HG02970 (cell line): ENCODE results near the gene GOLT1A.

ENCODE experiments used
- ATAC-seq: cut with Tn5 transposase; IDR thresholded peaks from one replicate; pipeline ENCODE4 v1.9.1; 2021; ENCODE audit warnings: mild to moderate bottlenecking, moderate library complexity, moderate number of reproducible peaks; ENCODE audit not compliant: unreplicated experiment, low FRiP score

GOLT1A gene

GRCh38 chr1:204213668-204214662, at the start of gene GOLT1A:
TSS of gene GOLT1A (minus strand) at chr1:204213988. CDS start at chr1:204213906, 82 bp downstream.
- peak; percentile 74 for ATAC-seq

- no peak for ATAC-seq
These were observed 49.6 kb upstream of the GOLT1A start for GRCh38 chr1:204263254-204263910.

GRCh38 chr1:204262506-204263253, 48.9 kb upstream of the GOLT1A start:
- no peak for ATAC-seq

- ATAC-seq: no peak
These were observed 48.1 kb upstream of the GOLT1A start for GRCh38 chr1:204261746-204262505.

- no peak for ATAC-seq
These were observed 47.5 kb upstream of the GOLT1A start for GRCh38 chr1:204261266-204261665.

- no peak for ATAC-seq
These were observed 46.9 kb upstream of the GOLT1A start for GRCh38 chr1:204260601-204261197.

GRCh38 chr1:204259782-204260181, 46.0 kb upstream of the GOLT1A start:
- ATAC-seq: no peak

GRCh38 chr1:204259196-204259595, 45.4 kb upstream of the GOLT1A start:
- no peak for ATAC-seq

GRCh38 chr1:204258213-204259115, 44.7 kb upstream of the GOLT1A start:
- ATAC-seq: no peak

GRCh38 chr1:204257446-204257845, 43.7 kb upstream of the GOLT1A start:
- ATAC-seq: no peak

GRCh38 chr1:204256531-204256930, 42.7 kb upstream of the GOLT1A start:
- ATAC-seq: no peak

GRCh38 chr1:204255966-204256365, 42.2 kb upstream of the GOLT1A start:
- no peak for ATAC-seq

- ATAC-seq: no peak
These were observed 41.4 kb upstream of the GOLT1A start for GRCh38 chr1:204255225-204255624.

GRCh38 chr1:204254031-204254661, 40.4 kb upstream of the GOLT1A start:
- no peak for ATAC-seq

- no peak for ATAC-seq
These were observed 38.3 kb upstream of the GOLT1A start for GRCh38 chr1:204251926-204252689.

- no peak for ATAC-seq
These were observed 37.5 kb upstream of the GOLT1A start for GRCh38 chr1:204251286-204251685.

GRCh38 chr1:204250428-204251030, 36.7 kb upstream of the GOLT1A start:
- no peak for ATAC-seq
